Thyroid gland (tissue), 4 donors: Measurements from ENCODE around the gene DUOXA1. TPM values are rescaled to one million over a fixed set of nuclear protein-coding genes. Genes with fewer than 3 reads are reported as not detected.
"Not testable (repeated sequence)": the region's sequence is repeated elsewhere in the genome, so short reads cannot be mapped to it uniquely, and the experiment has no call there.

Experiments
- DNase-seq, 2 donors: peaks; one replicate each; pipeline ENCODE4 v3.0.0-alpha.2; 2019
- H3K27ac ChIP-seq, 3 donors: fragments of 200-600 bp; sonication (generic); 1 replicate in 2 of 3; 2 replicates in 1 of 3; pipeline ENCODE4 v1.5.1; 2016 to 2019; ENCODE audit warnings: mild to moderate bottlenecking in 1 of 3, moderate library complexity in 1 of 3
- H3K27me3 ChIP-seq: fragments of 200-600 bp; sonication (generic); one replicate; pipeline ENCODE4 v1.5.1; 2019
- H3K36me3 ChIP-seq, 2 donors: fragments of 200-600 bp; sonication (generic); one replicate each; pipeline ENCODE4 v1.5.1; 2016 to 2019
- H3K4me1 ChIP-seq, 2 donors: fragments of 200-600 bp; sonication (generic); one replicate each; pipeline ENCODE4 v1.5.1; 2017 to 2019
- H3K4me3 ChIP-seq, 3 donors: fragments of 200-600 bp; sonication (generic); replicated peaks in 1 of 3; 1 replicate in 2 of 3; 2 replicates in 1 of 3; pipeline ENCODE4 v1.5.1; 2016; ENCODE audit warnings: mild to moderate bottlenecking in 1 of 3
- H3K9me3 ChIP-seq: fragments of 200-600 bp; sonication (generic); one replicate; pipeline ENCODE4 v1.5.1; 2017
- CTCF ChIP-seq, 6 experiments: fragments of 200-600 bp in 3 of 6; fragments of 450-650 bp in 3 of 6; sonication (generic) in 3 of 6; IDR thresholded peaks; one replicate each; pipeline ENCODE4 v1.5.1; 2016 to 2019; ENCODE audit warnings: antibody characterized with exemption in 6 of 6, mild to moderate bottlenecking in 2 of 6, inconsistent platforms in 1 of 6, moderate library complexity in 1 of 6
- POLR2A ChIP-seq, 2 donors: fragments of 450-650 bp; IDR thresholded peaks; one replicate each; pipeline ENCODE4 v1.6.1; 2017; ENCODE audit warnings: antibody characterized with exemption in 2 of 2, mild to moderate bottlenecking in 2 of 2, moderate library complexity in 1 of 2
- WGBS, 2 donors: methylation state at CpG; one replicate each; pipeline ENCODE4 v1.1.5; 2017; 5-methylcytosine and 5-hydroxymethylcytosine counted together
- intact Hi-C: fragments of 100-400 bp; cut with DNase I; formaldehyde crosslinking; loops from one replicate; pipeline ENCODE4 v1.15.1; 2023
- total RNA-seq, 4 donors: library from RNA; depleted of rRNA; stranded (reverse); fragments of >200 nt; gene quantifications; one replicate each; pipeline ENCODE4 v1.2.3, GENCODE V29; 2016

The DUOXA1 gene
- total RNA-seq, 4 donors from 2014 or later, result 97.0 to 187 (median 150) TPM

DNA sequence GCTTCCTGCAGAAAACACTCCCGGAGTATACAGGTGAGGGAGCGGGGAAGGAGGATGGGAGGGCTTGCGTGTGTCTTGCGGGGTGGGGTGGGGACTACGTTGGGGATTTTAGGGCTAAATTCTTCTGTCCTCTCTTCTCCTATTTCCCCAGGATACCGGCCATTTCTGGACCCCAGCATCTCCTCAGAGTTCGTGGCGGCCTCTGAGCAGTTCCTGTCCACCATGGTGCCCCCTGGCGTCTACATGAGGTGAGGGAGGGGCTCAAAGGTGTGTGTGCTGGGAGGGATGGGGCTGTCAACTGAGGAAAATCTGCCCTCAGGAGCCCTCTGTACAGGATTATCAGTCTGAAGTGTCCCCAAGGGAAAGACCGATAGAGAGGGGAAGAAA is 6.7 kb upstream of the DUOXA1 start:
- Histone ChIP-seq H3K36me3 (peaks cover 29 to 30% of the 10 kb centered on the region in 2 donors), H3K27ac (no peak overlapping the region), H3K4me1 (peaks cover 34 to 38% of the 10 kb centered on the region in 2 donors), H3K4me3 (no peak overlapping the region), H3K9me3 (no peaks in the 10 kb centered on the region), H3K27me3 (no peaks in the 10 kb centered on the region)
- DNase-seq, result no peak
- 55 to 61% methylated on average over 10 of the region's 10 CpGs for WGBS, 2 donors
- intact Hi-C loops, result no loop called here
- TF ChIP-seq CTCF (IDR thresholded peaks at IDR 0.05) (no peak), POLR2A (IDR thresholded peaks at IDR 0.05) (no peak)

GRCh38 chr15:45135705-45136377 is 6.2 kb upstream of the DUOXA1 start:
- Histone ChIP-seq H3K36me3 (peaks cover 24 to 25% of the 10 kb centered on the region in 2 donors), H3K4me1 (peaks cover 37 to 43% of the 10 kb centered on the region in 2 donors)
- DNase-seq, intact Hi-C loops, H3K9me3 ChIP-seq, H3K4me3 ChIP-seq, H3K27me3 ChIP-seq, H3K27ac ChIP-seq: not testable (repeated sequence)
- WGBS, 2 donors, result 62 to 85% methylated on average over 5 to 7 of the region's 37 CpGs

GRCh38 chr15:45134682-45135604 is 5.3 kb upstream of the DUOXA1 start:
- TF ChIP-seq POLR2A (IDR thresholded peaks at IDR 0.05), result no peak
- TF ChIP-seq CTCF (IDR thresholded peaks at IDR 0.05), result peak in 1 of 6 experiments; percentile 10
- H3K27me3 ChIP-seq, result no peaks in the 10 kb centered on the region
- intact Hi-C loops, result no loop called here

DNA sequence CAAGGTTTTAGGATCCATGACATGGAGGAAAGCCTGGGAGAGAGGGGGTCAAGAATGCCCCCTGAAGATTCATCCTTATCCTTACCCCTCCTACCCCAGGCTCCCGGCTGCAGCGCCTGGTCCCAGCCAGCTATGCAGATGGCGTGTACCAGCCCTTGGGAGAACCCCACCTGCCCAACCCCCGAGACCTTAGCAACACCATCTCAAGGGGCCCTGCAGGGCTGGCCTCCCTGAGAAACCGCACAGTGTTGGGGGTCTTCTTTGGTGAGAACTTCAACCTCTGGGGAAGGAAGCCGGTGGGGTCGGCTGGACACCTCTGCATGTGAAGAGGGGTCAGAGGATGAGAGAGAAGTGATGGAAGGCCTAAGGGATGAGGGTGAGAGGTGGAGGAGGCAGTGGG is 4.4 kb upstream of the DUOXA1 start:
- Histone ChIP-seq H3K36me3 (peaks cover 6 to 10% of the 10 kb centered on the region in 2 donors), H3K27me3 (no peaks in the 10 kb centered on the region), H3K4me3 (no peak overlapping the region), H3K9me3 (no peaks in the 10 kb centered on the region), H3K27ac (peak overlapping the region; percentile 51 to 96 (median 90)), H3K4me1 (peaks cover 44 to 47% of the 10 kb centered on the region in 2 donors)
- no peak for TF ChIP-seq POLR2A (IDR thresholded peaks at IDR 0.05)
- no peak for TF ChIP-seq CTCF (IDR thresholded peaks at IDR 0.05)
- intact Hi-C loops, result no loop called here
- 87 to 90% methylated on average over 7 of the region's 7 CpGs for WGBS, 2 donors
- no peak for DNase-seq

More at GRCh38 chr15:45134682-45135604, 5.3 kb upstream of the DUOXA1 start:
- H3K4me3 ChIP-seq, result no peak overlapping the region
- H3K4me1 ChIP-seq, result peaks cover 44% of the 10 kb centered on the region in 2 donors
- no peaks in the 10 kb centered on the region for H3K9me3 ChIP-seq
- peaks cover 15 to 17% of the 10 kb centered on the region in 2 donors for H3K36me3 ChIP-seq
- peak overlapping the region in 2 of 3 donors; percentile 90 to 96 for H3K27ac ChIP-seq
- DNase-seq, result peak in 1 of 2 donors; percentile 20
- 25 to 56% methylated on average over 7 to 29 of the region's 57 CpGs for WGBS, 2 donors

- H3K9me3 ChIP-seq, result no peaks in the 10 kb centered on the region
- H3K4me3 ChIP-seq, result no peak overlapping the region
- intact Hi-C loops, result no loop called here
- H3K27ac ChIP-seq, result peak overlapping the region; percentile 51 to 96 (median 90)
- DNase-seq, result peak; percentile 93 to 95
- TF ChIP-seq CTCF (IDR thresholded peaks at IDR 0.05) (no peak), POLR2A (IDR thresholded peaks at IDR 0.05) (no peak)
- WGBS, 2 donors, result 25 to 34% methylated on average over 5 of the region's 5 CpGs
- peaks cover 4 to 6% of the 10 kb centered on the region in 2 donors for H3K36me3 ChIP-seq
- H3K27me3 ChIP-seq, result no peaks in the 10 kb centered on the region
- H3K4me1 ChIP-seq, result peaks cover 44 to 47% of the 10 kb centered on the region in 2 donors
These were observed 3.9 kb upstream of the DUOXA1 start for GRCh38 chr15:45133561-45133920.
